Thyroid gland (tissue), 4 donors: ENCODE data around the gene OPTC.

Source experiments
- CTCF ChIP-seq, 6 experiments: fragments of 200-600 bp in 3 of 6; fragments of 450-650 bp in 3 of 6; sonication (generic) in 3 of 6; IDR thresholded peaks; one replicate each; pipeline ENCODE4 v1.5.1; 2016 to 2019; ENCODE audit warnings: antibody characterized with exemption in 6 of 6, mild to moderate bottlenecking in 2 of 6, inconsistent platforms in 1 of 6, moderate library complexity in 1 of 6
- POLR2A ChIP-seq, 2 donors: fragments of 450-650 bp; IDR thresholded peaks; one replicate each; pipeline ENCODE4 v1.6.1; 2017; ENCODE audit warnings: antibody characterized with exemption in 2 of 2, mild to moderate bottlenecking in 2 of 2, moderate library complexity in 1 of 2

GRCh38 chr1:203544485-203544884 is 50.5 kb downstream of the OPTC start:
- TF ChIP-seq CTCF (IDR thresholded peaks at IDR 0.05) (no peak), POLR2A (IDR thresholded peaks at IDR 0.05) (no peak)
